ENCODE measurements around the gene ZFAND3. TPM values are rescaled to one million over a fixed set of nuclear protein-coding genes. Genes with fewer than 3 reads are reported as not detected.
A peak's percentile ranks its signal among the peaks of the same experiment; 100 is the strongest.

The ZFAND3 gene
- total and polyA plus RNA-seq, 8 donors = 65.9 to 125 (median 118) TPM

- no peak for ATAC-seq
- Histone ChIP-seq H3K4me3 (no peak overlapping the region), H3K36me3 (peaks cover 0 to 5% of the 10 kb centered on the region in 2 donors), H3K4me1 (peaks cover 6 to 69% of the 10 kb centered on the region in 2 donors), H3K9me3 (peaks cover 0 to 5% of the 10 kb centered on the region in 2 donors), H3K27me3 (no peaks in the 10 kb centered on the region), H3K27ac (no peak overlapping the region)
- intact Hi-C loops (cut with DNase I) = no loop called here
- DNase-seq = no peak
- TF ChIP-seq CTCF (IDR thresholded peaks at IDR 0.05) = no peak
Measured at GRCh38 chr6:37838219-37838921, 18.8 kb downstream of the ZFAND3 start.

GRCh38 chr6:37840143-37840939 is 20.8 kb downstream of the ZFAND3 start:
- no peaks in the 10 kb centered on the region for H3K27me3 ChIP-seq
- DNase-seq (no peak), ATAC-seq (peak; percentile 60)
- peaks cover 6 to 82% of the 10 kb centered on the region in 2 donors for H3K4me1 ChIP-seq
- intact Hi-C loops (cut with DNase I) = no loop called here
- H3K27ac ChIP-seq = peak overlapping the region; percentile 16 to 65
- H3K4me3 ChIP-seq = no peak overlapping the region
- no peaks in the 10 kb centered on the region for H3K9me3 ChIP-seq
- no peak for TF ChIP-seq CTCF (IDR thresholded peaks at IDR 0.05)
- peaks cover 0 to 5% of the 10 kb centered on the region in 2 donors for H3K36me3 ChIP-seq

- peak; percentile 75 for ATAC-seq
- Histone ChIP-seq H3K4me3 (no peak overlapping the region), H3K4me1 (peaks cover 6 to 84% of the 10 kb centered on the region in 2 donors), H3K27ac (peak overlapping the region; percentile 16 to 65), H3K27me3 (no peaks in the 10 kb centered on the region), H3K36me3 (peaks cover 0 to 5% of the 10 kb centered on the region in 2 donors), H3K9me3 (no peaks in the 10 kb centered on the region)
- no peak for TF ChIP-seq CTCF (IDR thresholded peaks at IDR 0.05)
- no peak for DNase-seq
- intact Hi-C loops (cut with DNase I) = no loop called here
Measured at GRCh38 chr6:37840940-37841300, 21.4 kb downstream of the ZFAND3 start.

GRCh38 chr6:37845026-37845911 is 25.7 kb downstream of the ZFAND3 start:
- ATAC-seq (peak; percentile 75), DNase-seq (no peak)
- TF ChIP-seq CTCF (IDR thresholded peaks at IDR 0.05) = no peak
- Histone ChIP-seq H3K4me3 (no peak overlapping the region), H3K4me1 (peaks cover 3 to 69% of the 10 kb centered on the region in 2 donors), H3K27ac (peak overlapping the region in 1 of 2 donors; percentile 48), H3K36me3 (no peaks in the 10 kb centered on the region), H3K27me3 (no peaks in the 10 kb centered on the region), H3K9me3 (no peaks in the 10 kb centered on the region)
- intact Hi-C loops (cut with DNase I) = no loop called here
